Measurements from ENCODE around the gene SSC5D. TPM values are rescaled to one million over a fixed set of nuclear protein-coding genes. Genes with fewer than 3 reads are reported as not detected.

SSC5D gene
- total RNA-seq, 1 experiment from 2014 or later: 1.0 TPM

- Histone ChIP-seq H3K9ac (ENCODE audit: low read length) (no peak overlapping the region), H3K4me2 (ENCODE audit: low read depth, low read length, poor library complexity, severe bottlenecking) (no peak overlapping the region), H3K4me3 (ENCODE audit: low read length) (no peak overlapping the region), H2AFZ (ENCODE audit: low read length) (no peak overlapping the region), H3K27me3 (ENCODE audit: low read length) (no peaks in the 10 kb centered on the region), H3K36me3 (ENCODE audit: insufficient read depth, low read length) (no peaks in the 10 kb centered on the region), H3K9me2 (replicated peaks; ENCODE audit: insufficient read depth, low read length) (no peaks in the 10 kb centered on the region), H3K27ac (ENCODE audit: low read length) (no peak overlapping the region), H4K20me1 (ENCODE audit: insufficient read depth, low read depth, low read length) (no peaks in the 10 kb centered on the region), H3K4me1 (ENCODE audit: low read length) (peaks cover 21% of the 10 kb centered on the region), H3K9me3 (ENCODE audit: low read length) (no peaks in the 10 kb centered on the region), H3K79me2 (ENCODE audit: low read length) (peaks cover 20% of the 10 kb centered on the region)
- DNase-seq: no peak
These were observed 24.1 kb upstream of the SSC5D start for GRCh38 chr19:55464039-55464661.

- Histone ChIP-seq H3K9me3 (ENCODE audit: low read length) (no peaks in the 10 kb centered on the region), H3K4me2 (ENCODE audit: low read depth, low read length, poor library complexity, severe bottlenecking) (no peak within 1 kb of the TSS), H3K4me1 (ENCODE audit: low read length) (peaks cover 21% of the 10 kb centered on the region), H3K79me2 (ENCODE audit: low read length) (peaks cover 15% of the 10 kb centered on the region), H3K27me3 (ENCODE audit: low read length) (no peaks in the 10 kb centered on the region), H3K9ac (ENCODE audit: low read length) (no peak within 1 kb of the TSS), H3K27ac (ENCODE audit: low read length) (no peak within 1 kb of the TSS), H2AFZ (ENCODE audit: low read length) (no peak within 1 kb of the TSS), H3K9me2 (replicated peaks; ENCODE audit: insufficient read depth, low read length) (no peaks in the 10 kb centered on the region), H3K36me3 (ENCODE audit: insufficient read depth, low read length) (no peaks in the 10 kb centered on the region), H3K4me3 (ENCODE audit: low read length) (no peak within 1 kb of the TSS), H4K20me1 (ENCODE audit: insufficient read depth, low read depth, low read length) (no peaks in the 10 kb centered on the region)
- no peak for DNase-seq
These were observed 23.6 kb upstream of the SSC5D start, which contains the start of gene C19orf85 for GRCh38 chr19:55464662-55465054. C19orf85 (minus strand) TSS chr19:55464751; CDS start chr19:55464554, 197 bp downstream.

- H3K9me2 ChIP-seq (replicated peaks; ENCODE audit: insufficient read depth, low read length): no peaks in the 10 kb centered on the region
- H2AFZ ChIP-seq (ENCODE audit: low read length): no peak overlapping the region
- no peak overlapping the region for H3K9ac ChIP-seq (ENCODE audit: low read length)
- no peak overlapping the region for H3K4me2 ChIP-seq (ENCODE audit: low read depth, low read length, poor library complexity, severe bottlenecking)
- no peaks in the 10 kb centered on the region for H4K20me1 ChIP-seq (ENCODE audit: insufficient read depth, low read depth, low read length)
- no peak overlapping the region for H3K27ac ChIP-seq (ENCODE audit: low read length)
- no peaks in the 10 kb centered on the region for H3K27me3 ChIP-seq (ENCODE audit: low read length)
- H3K9me3 ChIP-seq (ENCODE audit: low read length): no peaks in the 10 kb centered on the region
- H3K36me3 ChIP-seq (ENCODE audit: insufficient read depth, low read length): no peaks in the 10 kb centered on the region
- DNase-seq: no peak
- H3K4me1 ChIP-seq (ENCODE audit: low read length): peaks cover 16% of the 10 kb centered on the region
- H3K79me2 ChIP-seq (ENCODE audit: low read length): peaks cover 5% of the 10 kb centered on the region
- no peak overlapping the region for H3K4me3 ChIP-seq (ENCODE audit: low read length)
These were observed 22.6 kb upstream of the SSC5D start for GRCh38 chr19:55465460-55466240.

GRCh38 chr19:55466241-55466614 lies 22.0 kb upstream of the SSC5D start:
- H3K79me2 ChIP-seq (ENCODE audit: low read length): peaks cover under 1% of the 10 kb centered on the region; the same call in 1 of the 2 replicates

GRCh38 chr19:55467236-55468053 lies 20.8 kb upstream of the SSC5D start:
- no peak overlapping the region for H3K27ac ChIP-seq (ENCODE audit: low read length)
- no peak overlapping the region for H2AFZ ChIP-seq (ENCODE audit: low read length)
- H3K9me3 ChIP-seq (ENCODE audit: low read length): no peaks in the 10 kb centered on the region
- no peaks in the 10 kb centered on the region for H3K9me2 ChIP-seq (replicated peaks; ENCODE audit: insufficient read depth, low read length)
- peaks cover 3% of the 10 kb centered on the region for H3K4me1 ChIP-seq (ENCODE audit: low read length)
- no peaks in the 10 kb centered on the region for H3K36me3 ChIP-seq (ENCODE audit: insufficient read depth, low read length)
- no peaks in the 10 kb centered on the region for H4K20me1 ChIP-seq (ENCODE audit: insufficient read depth, low read depth, low read length)
- H3K27me3 ChIP-seq (ENCODE audit: low read length): no peaks in the 10 kb centered on the region
- no peaks in the 10 kb centered on the region for H3K79me2 ChIP-seq (ENCODE audit: low read length)
- peak; percentile 91 for DNase-seq
- no peak overlapping the region for H3K4me3 ChIP-seq (ENCODE audit: low read length)
- no peak overlapping the region for H3K9ac ChIP-seq (ENCODE audit: low read length)
- H3K4me2 ChIP-seq (ENCODE audit: low read depth, low read length, poor library complexity, severe bottlenecking): no peak overlapping the region

More at GRCh38 chr19:55466241-55466614, 22.0 kb upstream of the SSC5D start:
- no peaks in the 10 kb centered on the region for H3K9me3 ChIP-seq (ENCODE audit: low read length)
- H3K9me2 ChIP-seq (replicated peaks; ENCODE audit: insufficient read depth, low read length): no peaks in the 10 kb centered on the region
- no peak overlapping the region for H3K9ac ChIP-seq (ENCODE audit: low read length)
- H3K4me2 ChIP-seq (ENCODE audit: low read depth, low read length, poor library complexity, severe bottlenecking): no peak overlapping the region
- H4K20me1 ChIP-seq (ENCODE audit: insufficient read depth, low read depth, low read length): no peaks in the 10 kb centered on the region
- no peak overlapping the region for H3K4me3 ChIP-seq (ENCODE audit: low read length)
- peaks cover 11% of the 10 kb centered on the region for H3K4me1 ChIP-seq (ENCODE audit: low read length)
- H2AFZ ChIP-seq (ENCODE audit: low read length): no peak overlapping the region
- no peak for DNase-seq
- no peak overlapping the region for H3K27ac ChIP-seq (ENCODE audit: low read length)
- H3K36me3 ChIP-seq (ENCODE audit: insufficient read depth, low read length): no peaks in the 10 kb centered on the region
- no peaks in the 10 kb centered on the region for H3K27me3 ChIP-seq (ENCODE audit: low read length)

GRCh38 chr19:55468054-55468393 lies 20.2 kb upstream of the SSC5D start:
- Histone ChIP-seq H3K9me2 (replicated peaks; ENCODE audit: insufficient read depth, low read length) (no peaks in the 10 kb centered on the region), H3K36me3 (ENCODE audit: insufficient read depth, low read length) (no peaks in the 10 kb centered on the region), H3K27me3 (ENCODE audit: low read length) (no peaks in the 10 kb centered on the region), H3K4me3 (ENCODE audit: low read length) (no peak overlapping the region), H3K27ac (ENCODE audit: low read length) (no peak overlapping the region), H3K9ac (ENCODE audit: low read length) (no peak overlapping the region), H3K9me3 (ENCODE audit: low read length) (no peaks in the 10 kb centered on the region), H3K4me2 (ENCODE audit: low read depth, low read length, poor library complexity, severe bottlenecking) (no peak overlapping the region), H3K79me2 (ENCODE audit: low read length) (no peaks in the 10 kb centered on the region), H4K20me1 (ENCODE audit: insufficient read depth, low read depth, low read length) (no peaks in the 10 kb centered on the region), H2AFZ (ENCODE audit: low read length) (no peak overlapping the region), H3K4me1 (ENCODE audit: low read length) (peaks cover 3% of the 10 kb centered on the region)
- no peak for DNase-seq

GRCh38 chr19:55471266-55471665 lies 17.0 kb upstream of the SSC5D start:
- no peaks in the 10 kb centered on the region for H3K9me3 ChIP-seq (ENCODE audit: low read length)
- H3K4me3 ChIP-seq (ENCODE audit: low read length): no peak overlapping the region
- H2AFZ ChIP-seq (ENCODE audit: low read length): no peak overlapping the region
- DNase-seq: no peak
- H3K27me3 ChIP-seq (ENCODE audit: low read length): no peaks in the 10 kb centered on the region
- H3K9ac ChIP-seq (ENCODE audit: low read length): no peak overlapping the region
- H3K79me2 ChIP-seq (ENCODE audit: low read length): no peaks in the 10 kb centered on the region
- no peaks in the 10 kb centered on the region for H4K20me1 ChIP-seq (ENCODE audit: insufficient read depth, low read depth, low read length)
- peaks cover 10% of the 10 kb centered on the region for H3K4me1 ChIP-seq (ENCODE audit: low read length)
- no peaks in the 10 kb centered on the region for H3K36me3 ChIP-seq (ENCODE audit: insufficient read depth, low read length)
- no peak overlapping the region for H3K4me2 ChIP-seq (ENCODE audit: low read depth, low read length, poor library complexity, severe bottlenecking)
- no peaks in the 10 kb centered on the region for H3K9me2 ChIP-seq (replicated peaks; ENCODE audit: insufficient read depth, low read length)
- no peak overlapping the region for H3K27ac ChIP-seq (ENCODE audit: low read length)

GRCh38 chr19:55472463-55472862 lies 15.8 kb upstream of the SSC5D start:
- Histone ChIP-seq H3K4me2 (ENCODE audit: low read depth, low read length, poor library complexity, severe bottlenecking) (no peak overlapping the region), H3K4me1 (ENCODE audit: low read length) (peaks cover 11% of the 10 kb centered on the region), H3K9me3 (ENCODE audit: low read length) (no peaks in the 10 kb centered on the region), H3K9me2 (replicated peaks; ENCODE audit: insufficient read depth, low read length) (no peaks in the 10 kb centered on the region), H2AFZ (ENCODE audit: low read length) (no peak overlapping the region), H3K36me3 (ENCODE audit: insufficient read depth, low read length) (no peaks in the 10 kb centered on the region), H3K27ac (ENCODE audit: low read length) (no peak overlapping the region), H3K79me2 (ENCODE audit: low read length) (no peaks in the 10 kb centered on the region), H3K4me3 (ENCODE audit: low read length) (no peak overlapping the region), H4K20me1 (ENCODE audit: insufficient read depth, low read depth, low read length) (no peaks in the 10 kb centered on the region), H3K27me3 (ENCODE audit: low read length) (no peaks in the 10 kb centered on the region), H3K9ac (ENCODE audit: low read length) (no peak overlapping the region)
- no peak for DNase-seq
